Stimulated activated CD8-positive, alpha-beta memory T cell treated with anti-CD3 and anti-CD28 coated beads, Interleukin-15, amount 100 ng/mL, for 4 hours (primary cell): ENCODE measurements around the gene SIT1.
A peak's percentile ranks its signal among the peaks of the same experiment; 100 is the strongest.

Experiments used
- DNase-seq, 2 donors: peaks; one replicate each; pipeline ENCODE4 v3.0.0-alpha.2; 2020; ENCODE audit warnings: low read depth in 2 of 2

Gene SIT1

GRCh38 chr9:35650341-35651158 lies at the start of gene SIT1:
TSS of gene SIT1 (minus strand) at chr9:35650931. CDS start at chr9:35650853, 78 bp downstream.
- DNase-seq: no peak

GRCh38 chr9:35700031-35700430 lies 49.3 kb upstream of the SIT1 start:
- DNase-seq: no peak

GRCh38 chr9:35698231-35698630 lies 47.5 kb upstream of the SIT1 start:
- DNase-seq: no peak

- no peak for DNase-seq
Observed at GRCh38 chr9:35697486-35697885, 46.8 kb upstream of the SIT1 start.

- DNase-seq: peak in 1 of 2 donors; percentile 33
Observed at GRCh38 chr9:35696520-35697215, 45.9 kb upstream of the SIT1 start.

GRCh38 chr9:35695943-35696401 lies 45.2 kb upstream of the SIT1 start:
- DNase-seq: no peak

- no peak for DNase-seq
Observed at GRCh38 chr9:35691757-35692301, 41.1 kb upstream of the SIT1 start.

GRCh38 chr9:35691334-35691650 lies 40.6 kb upstream of the SIT1 start:
- no peak for DNase-seq

GRCh38 chr9:35690614-35691333 lies 40.0 kb upstream of the SIT1 start:
- DNase-seq: no peak

GRCh38 chr9:35690294-35690613 lies 39.5 kb upstream of the SIT1 start:
- no peak for DNase-seq

GRCh38 chr9:35689542-35690293 lies 39.0 kb upstream of the SIT1 start, which contains the start of gene TPM2:
TSS of gene TPM2 (minus strand) at chr9:35689925. CDS start at chr9:35689817, 108 bp downstream.
- no peak for DNase-seq

- no peak for DNase-seq
Observed at GRCh38 chr9:35688558-35689541, 38.1 kb upstream of the SIT1 start.

- DNase-seq: no peak
Observed at GRCh38 chr9:35687972-35688557, 37.3 kb upstream of the SIT1 start.

- no peak for DNase-seq
Observed at GRCh38 chr9:35687306-35687705, 36.6 kb upstream of the SIT1 start.

- DNase-seq: no peak
Observed at GRCh38 chr9:35686222-35687203, 35.8 kb upstream of the SIT1 start.

GRCh38 chr9:35685506-35685905 lies 34.8 kb upstream of the SIT1 start:
- no peak for DNase-seq

- DNase-seq: no peak
Observed at GRCh38 chr9:35684921-35685320, 34.2 kb upstream of the SIT1 start.

GRCh38 chr9:35683323-35683722 lies 32.6 kb upstream of the SIT1 start:
- no peak for DNase-seq
